ENCODE results near the gene KDM3B.
A peak's percentile ranks its signal among the peaks of the same experiment; 100 is the strongest.

DNA sequence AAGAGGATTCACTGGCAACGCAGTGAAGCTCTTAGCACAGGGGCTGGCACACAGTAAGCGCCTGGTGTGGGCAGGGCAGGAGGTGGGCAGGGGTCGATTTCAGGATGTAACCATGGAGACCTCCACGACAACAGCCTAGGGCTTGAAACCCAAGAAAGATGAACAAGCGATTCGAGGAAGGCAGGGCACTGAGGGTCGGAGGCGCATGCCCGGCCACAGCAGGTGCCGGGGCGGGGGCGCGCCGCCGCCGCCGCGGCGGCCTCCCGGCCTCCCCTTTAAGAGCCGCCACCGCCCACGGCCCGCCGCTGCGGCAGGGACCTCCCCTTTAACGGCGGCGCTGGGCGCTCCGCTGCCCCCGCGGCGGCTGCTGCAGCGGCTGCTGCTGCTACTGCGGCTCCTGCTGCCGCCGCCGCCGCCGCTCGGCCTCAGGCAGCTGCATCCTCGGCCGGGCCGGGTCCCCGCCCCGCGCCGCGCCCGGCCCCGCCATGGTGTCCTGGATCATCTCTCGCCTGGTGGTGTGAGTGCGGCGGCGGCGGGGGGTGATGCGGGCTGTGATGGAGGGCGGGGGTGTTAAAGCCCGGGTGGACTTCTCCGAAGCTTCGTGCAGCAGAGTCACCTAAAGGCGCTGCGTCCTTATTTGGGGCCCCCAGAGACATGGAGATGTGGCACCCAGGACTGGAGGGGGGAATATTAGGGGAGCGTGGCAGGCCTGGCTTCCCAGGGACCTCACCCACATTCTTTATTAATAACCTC lies 86.4 kb downstream of the KDM3B start, which contains the start of gene REEP2:
- no peak for TF ChIP-seq POLR2A (IDR thresholded peaks at IDR 0.05)
- TF ChIP-seq, protein P1, sequence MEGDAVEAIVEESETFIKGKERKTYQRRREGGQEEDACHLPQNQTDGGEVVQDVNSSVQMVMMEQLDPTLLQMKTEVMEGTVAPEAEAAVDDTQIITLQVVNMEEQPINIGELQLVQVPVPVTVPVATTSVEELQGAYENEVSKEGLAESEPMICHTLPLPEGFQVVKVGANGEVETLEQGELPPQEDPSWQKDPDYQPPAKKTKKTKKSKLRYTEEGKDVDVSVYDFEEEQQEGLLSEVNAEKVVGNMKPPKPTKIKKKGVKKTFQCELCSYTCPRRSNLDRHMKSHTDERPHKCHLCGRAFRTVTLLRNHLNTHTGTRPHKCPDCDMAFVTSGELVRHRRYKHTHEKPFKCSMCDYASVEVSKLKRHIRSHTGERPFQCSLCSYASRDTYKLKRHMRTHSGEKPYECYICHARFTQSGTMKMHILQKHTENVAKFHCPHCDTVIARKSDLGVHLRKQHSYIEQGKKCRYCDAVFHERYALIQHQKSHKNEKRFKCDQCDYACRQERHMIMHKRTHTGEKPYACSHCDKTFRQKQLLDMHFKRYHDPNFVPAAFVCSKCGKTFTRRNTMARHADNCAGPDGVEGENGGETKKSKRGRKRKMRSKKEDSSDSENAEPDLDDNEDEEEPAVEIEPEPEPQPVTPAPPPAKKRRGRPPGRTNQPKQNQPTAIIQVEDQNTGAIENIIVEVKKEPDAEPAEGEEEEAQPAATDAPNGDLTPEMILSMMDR (IDR thresholded peaks at IDR 0.05): peak in 3 of 6 experiments; percentile 11 to 19 (median 12)

All from thyroid gland (tissue), 4 donors.